HG03139 (cell line): ENCODE results near the gene MARCHF10.
A peak's percentile ranks its signal among the peaks of the same experiment; 100 is the strongest.

Experiments
- ATAC-seq: cut with Tn5 transposase; IDR thresholded peaks from one replicate; pipeline ENCODE4 v1.9.1; 2021; ENCODE audit not compliant: unreplicated experiment

The MARCHF10 gene

DNA sequence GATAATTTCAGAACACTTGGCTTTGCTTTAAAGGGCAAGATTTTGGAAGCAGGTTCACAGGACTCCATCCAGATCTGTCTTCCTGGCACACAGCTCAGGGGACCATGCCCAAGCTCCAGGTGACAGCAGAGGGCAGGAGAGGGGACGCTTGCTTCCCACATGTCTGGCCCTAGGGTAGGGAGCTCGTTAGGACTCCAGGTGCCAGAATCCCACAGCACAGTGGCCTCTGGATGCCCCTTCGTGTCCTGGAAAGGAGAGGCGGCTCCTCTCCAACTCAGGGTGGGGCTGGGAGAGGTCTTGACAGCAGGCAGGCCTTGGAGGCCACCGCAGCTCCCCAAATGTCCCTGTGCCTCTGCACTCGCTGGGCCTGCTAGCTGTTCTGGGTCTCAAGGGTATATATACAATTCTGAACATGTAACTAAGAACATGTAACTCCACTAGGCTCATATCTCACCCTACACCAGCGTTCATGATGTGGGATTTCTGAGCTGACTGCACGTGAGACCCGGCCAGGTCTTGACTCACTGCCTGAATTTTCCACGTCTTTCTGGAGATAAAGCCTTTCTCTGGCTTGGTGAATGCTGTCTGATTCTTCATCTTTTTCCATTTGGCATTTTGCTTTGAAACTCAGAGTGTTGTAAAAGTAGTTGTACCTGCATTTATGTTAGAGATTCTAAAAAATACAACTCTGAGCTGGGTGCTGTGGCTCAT, 52.8 kb downstream of the MARCHF10 start:
- ATAC-seq = no peak

DNA sequence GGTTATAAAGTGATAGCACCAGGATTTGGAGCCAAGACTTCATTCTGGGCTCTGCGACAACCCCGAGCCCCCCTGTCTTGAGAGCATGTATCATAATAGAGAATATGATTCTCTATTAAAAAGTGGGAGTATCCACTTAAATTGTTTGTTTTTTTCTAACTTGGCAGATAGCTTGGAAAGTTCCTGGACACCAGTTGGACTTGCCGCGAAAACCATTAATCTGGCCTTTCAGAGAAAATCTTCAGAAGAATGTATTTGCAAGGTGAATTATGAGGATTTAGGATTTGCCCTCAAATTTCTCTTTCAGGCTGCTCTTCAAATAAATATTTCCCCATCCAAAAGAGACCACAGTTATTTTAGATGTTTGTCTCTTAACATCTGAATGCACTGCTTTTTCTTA, 53.5 kb downstream of the MARCHF10 start:
- no peak for ATAC-seq

DNA sequence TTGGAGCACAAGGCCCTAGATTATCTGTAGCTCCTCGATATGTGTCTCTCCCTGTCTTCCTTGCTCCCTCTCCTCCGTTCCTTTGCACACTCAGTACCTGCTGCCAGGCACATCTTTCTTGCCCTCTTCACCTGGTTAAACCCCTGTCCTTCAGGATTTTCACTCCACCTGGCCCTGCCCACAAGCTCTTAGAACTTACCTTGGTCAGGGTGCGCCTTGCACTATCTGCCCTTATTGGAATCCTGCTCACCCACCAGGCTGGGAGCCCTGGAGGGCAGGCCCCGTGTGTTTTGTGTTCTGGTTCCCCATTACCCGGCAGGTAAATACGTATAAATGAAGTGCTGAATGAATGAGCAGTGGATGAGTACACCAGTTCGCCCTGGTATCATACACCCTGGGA, 54.6 kb downstream of the MARCHF10 start:
- no peak for ATAC-seq

DNA sequence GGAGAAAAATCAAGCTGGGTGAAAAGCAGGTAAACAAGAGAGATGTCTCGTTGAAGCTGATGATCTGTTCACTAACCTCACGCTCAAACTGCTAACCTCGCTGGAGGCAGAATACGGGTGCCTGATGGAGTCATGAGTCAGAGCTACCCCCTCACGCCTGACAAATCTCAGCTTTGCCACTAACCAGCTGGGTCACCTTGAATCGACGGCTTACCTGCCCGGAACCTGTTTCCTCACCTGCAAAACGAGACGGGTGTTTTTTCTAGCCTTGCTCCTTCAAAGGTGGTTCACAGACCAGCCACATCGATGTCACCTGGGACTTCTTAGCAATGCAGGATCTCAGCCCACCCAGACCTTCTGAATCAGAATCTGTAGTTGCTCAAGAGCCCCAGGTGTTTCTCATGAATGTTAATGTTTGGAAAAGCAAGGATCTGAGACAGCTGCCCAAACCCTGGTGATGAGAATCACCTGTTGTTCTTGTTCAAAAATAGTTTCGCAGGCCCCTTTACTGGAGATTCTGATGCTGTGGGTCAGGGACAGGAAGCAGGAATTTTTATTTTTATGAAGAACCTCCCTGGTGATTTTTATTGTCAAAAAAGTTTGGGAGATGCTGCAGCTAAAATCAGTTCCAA, 56.9 kb downstream of the MARCHF10 start:
- ATAC-seq = no peak

DNA sequence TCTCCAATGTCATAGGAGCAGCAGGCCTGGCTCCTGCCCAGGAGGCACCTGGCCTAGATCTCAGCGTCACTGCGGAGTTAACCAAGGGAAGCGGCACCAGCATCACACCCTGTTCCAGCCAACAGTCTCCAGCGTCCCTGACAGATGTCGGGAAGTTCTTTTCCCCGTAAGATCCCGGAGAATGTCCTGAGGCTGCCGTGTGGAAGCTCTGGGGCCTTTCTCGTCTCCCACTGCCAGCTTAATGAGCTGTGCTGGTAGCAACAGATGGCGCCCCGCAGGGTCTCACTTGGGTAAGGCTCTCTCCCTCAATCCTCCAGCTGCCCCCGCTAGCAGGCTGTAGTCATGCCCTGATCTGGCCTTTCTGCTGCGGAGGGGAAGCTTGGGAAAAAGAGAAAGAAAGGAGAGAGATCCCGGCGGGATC, 57.5 kb downstream of the MARCHF10 start:
- no peak for ATAC-seq

DNA sequence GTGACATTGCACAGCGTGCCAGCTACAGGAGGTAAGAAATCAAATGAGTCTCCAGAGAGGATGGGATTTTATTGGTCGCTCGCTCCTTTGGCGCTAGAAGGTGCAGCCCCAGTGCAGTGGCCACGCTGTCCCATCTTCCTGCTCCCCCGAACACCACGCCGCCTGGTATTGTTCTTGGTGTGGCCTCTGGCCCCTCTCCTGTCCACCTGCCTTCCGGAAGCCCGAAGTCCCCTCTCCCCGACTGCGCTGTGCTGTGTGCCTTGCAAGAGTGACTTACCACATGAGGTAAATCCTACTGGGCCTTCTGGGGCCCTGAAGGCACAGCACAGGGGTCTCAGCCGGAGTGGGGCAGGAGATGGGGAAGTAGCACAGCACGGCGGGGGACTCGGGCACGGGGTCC, 58.2 kb downstream of the MARCHF10 start:
- no peak for ATAC-seq

DNA sequence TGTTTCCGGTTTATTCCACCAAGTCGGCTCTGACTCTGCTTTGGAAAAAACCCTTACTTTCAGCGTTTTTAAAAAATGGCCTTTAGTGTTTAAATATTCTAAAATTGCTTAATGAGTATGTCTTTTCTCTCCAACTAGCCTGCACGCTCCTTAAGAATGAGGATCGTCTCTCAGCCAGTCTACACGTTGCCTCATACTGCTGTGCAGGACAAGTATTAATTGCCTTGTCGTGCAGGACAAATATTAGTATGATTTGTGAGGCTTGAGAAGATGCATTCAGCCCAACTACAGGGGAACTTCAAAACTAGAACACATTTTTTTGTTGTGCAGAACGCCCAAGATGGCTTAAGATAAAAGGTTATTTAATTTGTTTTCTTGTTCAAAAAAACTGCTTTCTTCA, 61.2 kb downstream of the MARCHF10 start:
- no peak for ATAC-seq

DNA sequence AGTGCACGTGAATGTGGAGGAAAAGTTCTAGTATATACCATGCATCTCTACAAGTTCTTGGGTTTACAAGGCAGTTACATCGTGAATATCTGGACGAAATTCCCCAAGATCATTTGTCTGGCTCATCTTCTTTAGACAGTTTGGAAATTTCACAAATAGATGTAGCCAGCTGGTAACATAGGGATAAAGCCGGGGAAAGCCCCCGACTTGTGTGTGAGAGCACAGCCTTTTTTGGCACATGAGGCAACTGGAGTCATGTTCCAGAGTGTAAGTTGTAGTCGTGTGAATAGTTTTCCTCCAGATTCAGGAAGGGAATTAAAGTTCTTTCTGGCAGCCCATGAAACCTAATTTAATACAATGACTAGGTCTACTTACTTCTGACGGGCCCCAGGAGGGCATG, 62.3 kb downstream of the MARCHF10 start:
- no peak for ATAC-seq

DNA sequence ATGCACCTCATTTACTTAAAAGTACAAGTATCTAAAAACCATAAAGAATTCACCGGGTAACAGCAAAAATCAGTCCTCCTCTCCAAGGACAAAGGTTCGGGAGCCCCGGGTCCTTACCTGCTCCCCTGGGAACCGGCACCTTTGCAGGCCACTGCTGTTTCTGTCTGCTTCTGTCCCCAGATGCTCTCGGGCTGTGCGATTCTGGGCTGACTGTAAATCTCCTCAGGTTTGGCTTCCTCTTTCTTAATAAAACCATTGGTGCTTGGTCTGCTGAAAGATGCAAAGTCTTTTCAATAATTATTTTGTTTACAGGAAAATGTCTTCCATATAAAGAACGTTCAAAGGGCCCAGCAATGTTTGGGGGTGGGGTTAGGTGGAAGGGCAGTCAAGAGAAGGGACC, 63.9 kb downstream of the MARCHF10 start:
- ATAC-seq = no peak

DNA sequence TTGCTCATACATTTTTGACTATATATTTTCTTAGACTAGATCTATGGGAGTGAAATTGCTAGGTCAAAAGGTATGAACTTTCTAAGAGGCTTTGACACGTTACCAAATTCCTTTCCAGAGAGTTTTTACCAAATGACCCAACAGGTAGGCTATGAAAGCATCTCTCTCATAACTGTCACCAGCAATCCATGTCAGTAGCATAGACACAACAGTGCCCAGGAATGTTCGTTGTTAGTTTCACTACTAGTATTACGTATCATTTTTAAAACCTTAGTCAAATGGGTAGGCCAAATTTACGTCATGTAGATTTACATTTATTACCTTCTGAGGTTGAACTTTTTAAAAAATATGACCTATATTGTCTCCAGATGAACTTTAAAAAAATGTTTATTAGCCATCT, 66.8 kb downstream of the MARCHF10 start:
- ATAC-seq = no peak

DNA sequence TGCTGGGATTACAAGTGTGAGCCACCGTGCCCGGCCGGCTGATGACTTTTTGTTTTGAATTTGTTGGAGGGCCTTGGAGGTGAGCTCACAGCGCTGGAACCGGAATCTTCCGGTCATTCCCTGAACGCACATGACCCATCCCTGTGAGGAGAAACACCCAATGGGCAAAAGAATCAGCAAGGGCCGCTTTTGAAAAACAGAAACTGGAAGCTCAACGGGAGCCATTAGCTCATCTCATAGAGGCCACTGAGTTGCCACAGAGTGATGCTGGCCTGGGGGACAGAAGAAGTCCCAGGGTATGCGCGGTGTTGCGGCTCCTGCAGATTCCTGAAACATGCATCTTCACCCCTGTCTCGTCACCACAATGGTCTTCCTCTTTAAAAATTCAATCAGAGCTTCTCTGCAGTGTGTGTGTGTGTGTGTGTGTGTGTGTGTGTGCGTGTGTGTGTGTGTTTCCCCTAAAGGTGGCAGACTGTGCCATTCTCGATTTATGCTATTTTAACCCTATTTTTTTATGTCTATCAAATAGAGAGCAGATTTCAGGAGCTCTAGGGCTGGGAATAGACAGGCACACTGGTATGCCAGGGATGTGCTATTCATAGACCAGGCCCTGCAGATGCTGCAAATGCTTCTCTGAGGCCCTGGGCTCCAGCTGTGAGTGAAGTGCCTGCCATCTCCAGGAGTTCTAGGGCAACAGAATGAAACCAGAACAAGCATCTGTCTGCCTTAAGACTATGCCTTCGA, 68.3 kb downstream of the MARCHF10 start:
- no peak for ATAC-seq

DNA sequence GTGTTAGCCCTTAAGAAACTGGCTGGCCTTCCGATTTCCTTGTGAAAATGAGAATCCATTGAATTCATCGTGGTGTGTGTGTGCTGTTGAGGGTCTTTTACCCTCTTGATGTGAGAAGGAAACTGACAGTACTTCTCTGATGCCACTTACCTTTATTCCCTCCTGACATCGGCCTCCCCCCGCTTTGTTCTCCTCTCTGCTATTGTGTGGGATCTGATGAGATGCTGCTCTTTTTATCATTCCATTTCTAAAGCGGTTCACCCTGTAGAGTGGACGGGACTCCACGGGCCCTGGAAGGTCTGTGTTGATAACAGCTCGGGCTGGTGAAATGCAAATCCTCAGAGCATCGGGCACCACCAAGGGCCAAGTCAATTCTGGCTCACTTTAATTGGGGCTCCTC, 69.8 kb downstream of the MARCHF10 start:
- no peak for ATAC-seq

DNA sequence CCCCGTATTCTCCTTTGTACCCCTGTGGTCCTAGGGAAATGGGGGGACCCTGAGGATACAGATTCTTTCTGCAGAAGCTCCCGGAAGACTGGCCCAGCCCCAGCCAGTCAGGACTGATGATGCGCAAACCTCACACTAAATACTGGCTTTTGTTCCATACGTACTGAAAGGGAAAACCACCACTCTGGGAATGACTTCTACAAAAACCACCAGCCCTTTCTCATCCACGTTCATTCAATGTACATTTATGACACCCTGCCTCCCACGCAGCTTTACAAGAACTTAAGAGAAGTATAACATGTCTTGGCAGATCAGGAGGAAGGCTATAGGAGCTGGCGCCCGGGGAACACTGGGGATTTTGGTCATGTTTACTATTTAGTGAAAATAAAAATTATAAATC, 70.6 kb downstream of the MARCHF10 start:
- ATAC-seq = no peak

DNA sequence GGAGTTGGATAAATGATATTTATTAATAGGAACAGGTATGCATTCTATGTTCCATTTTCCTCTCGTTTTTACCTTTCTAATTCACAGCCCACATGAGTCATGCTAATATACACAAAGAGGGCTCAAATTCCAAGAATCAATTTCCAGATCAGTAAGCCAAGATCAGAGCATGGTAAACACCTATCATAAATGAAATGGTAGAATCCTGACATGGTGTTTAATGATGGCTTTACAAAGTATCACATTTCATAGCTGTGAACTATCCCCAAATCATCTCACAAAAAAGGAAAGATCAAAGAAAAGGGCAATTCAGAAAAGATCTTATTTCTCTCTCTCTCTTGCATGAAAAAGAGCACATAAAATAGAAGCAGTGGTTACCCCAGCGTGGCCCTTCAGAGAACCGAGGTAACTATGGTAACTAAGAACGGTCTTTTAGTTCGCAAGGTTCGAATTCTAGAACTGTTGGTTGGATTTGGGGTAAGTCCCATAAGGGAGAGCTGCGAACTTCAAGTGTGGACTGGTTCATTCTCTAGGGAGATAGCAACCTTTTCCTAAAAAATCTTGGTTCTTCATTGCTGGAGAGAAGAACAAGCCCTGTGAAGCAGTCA, 73.0 kb downstream of the MARCHF10 start:
- no peak for ATAC-seq

DNA sequence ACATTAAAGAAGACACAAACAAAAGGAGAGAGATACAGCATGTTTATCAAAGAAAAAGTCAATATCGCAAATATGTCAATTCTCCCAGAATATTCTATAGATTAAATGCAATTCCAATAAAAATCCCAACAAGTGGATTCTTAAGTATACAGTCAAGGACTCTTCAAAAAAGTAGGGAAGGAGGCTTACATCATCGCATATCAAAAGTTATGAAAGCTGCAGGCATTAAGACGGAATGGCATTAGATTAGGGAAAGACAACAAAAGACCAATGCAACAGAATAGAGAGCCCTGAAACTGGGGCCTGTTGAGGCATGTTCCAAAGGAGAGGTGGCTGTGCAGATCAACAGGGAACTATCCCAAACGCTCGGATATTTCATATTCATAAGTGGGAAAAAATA, 76.0 kb downstream of the MARCHF10 start:
- ATAC-seq = no peak

DNA sequence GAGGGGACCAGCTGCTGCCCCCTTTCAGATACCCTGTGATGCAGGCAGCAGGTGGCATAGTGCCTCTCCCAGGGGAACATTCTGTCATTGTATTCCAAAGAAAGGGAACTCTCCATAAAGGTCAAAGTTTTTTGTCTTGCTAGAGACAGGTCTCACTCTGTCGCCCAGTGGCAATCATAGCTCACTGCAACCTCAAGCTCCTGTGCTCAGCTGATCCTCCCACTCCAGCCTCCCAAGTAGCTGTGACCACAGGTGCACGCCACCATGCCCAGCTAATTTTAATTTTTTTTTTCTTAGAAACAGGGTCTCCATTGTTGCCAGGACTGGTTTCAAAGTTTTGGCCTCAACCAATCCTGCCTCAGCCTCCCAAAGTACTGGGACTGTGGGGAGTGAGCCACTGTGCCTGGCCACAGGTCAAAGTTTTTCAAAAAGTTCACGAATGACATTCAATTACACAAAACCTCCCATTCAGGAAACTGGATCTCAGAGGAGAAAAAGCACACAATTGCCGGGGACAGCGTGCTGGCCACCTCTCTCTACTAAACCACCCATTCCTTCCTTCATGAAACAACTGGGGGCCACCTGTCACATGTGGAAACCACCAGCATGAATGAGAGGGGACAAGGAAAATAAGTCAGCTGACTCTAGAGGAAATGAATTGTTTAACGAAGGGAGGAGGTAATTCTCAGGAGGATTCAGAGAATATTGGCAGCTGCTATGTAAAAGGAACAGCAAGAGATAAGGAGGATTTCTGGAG, 80.0 kb downstream of the MARCHF10 start:
- ATAC-seq = no peak

DNA sequence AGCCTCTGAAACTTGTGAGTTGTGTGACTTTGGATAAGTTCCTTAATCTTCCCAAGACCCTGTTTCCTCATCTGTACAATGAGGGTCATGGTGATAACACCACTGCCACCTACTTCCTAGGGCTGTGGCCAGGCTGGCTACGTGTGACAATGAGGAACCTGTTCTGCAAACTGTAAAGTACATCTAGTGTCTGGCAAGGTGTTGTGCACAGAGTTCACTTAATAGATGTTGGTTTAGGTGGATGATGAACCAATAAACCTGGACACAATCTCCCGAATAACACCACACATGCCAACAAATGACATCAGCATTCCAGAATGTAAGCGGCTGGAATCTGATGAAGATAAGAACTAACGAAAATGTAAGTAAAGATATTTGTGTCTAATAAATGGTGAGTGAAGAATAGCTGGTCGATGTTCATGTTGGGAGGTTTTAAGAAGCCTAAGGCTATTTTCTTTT, 82.3 kb downstream of the MARCHF10 start:
- ATAC-seq = no peak

DNA sequence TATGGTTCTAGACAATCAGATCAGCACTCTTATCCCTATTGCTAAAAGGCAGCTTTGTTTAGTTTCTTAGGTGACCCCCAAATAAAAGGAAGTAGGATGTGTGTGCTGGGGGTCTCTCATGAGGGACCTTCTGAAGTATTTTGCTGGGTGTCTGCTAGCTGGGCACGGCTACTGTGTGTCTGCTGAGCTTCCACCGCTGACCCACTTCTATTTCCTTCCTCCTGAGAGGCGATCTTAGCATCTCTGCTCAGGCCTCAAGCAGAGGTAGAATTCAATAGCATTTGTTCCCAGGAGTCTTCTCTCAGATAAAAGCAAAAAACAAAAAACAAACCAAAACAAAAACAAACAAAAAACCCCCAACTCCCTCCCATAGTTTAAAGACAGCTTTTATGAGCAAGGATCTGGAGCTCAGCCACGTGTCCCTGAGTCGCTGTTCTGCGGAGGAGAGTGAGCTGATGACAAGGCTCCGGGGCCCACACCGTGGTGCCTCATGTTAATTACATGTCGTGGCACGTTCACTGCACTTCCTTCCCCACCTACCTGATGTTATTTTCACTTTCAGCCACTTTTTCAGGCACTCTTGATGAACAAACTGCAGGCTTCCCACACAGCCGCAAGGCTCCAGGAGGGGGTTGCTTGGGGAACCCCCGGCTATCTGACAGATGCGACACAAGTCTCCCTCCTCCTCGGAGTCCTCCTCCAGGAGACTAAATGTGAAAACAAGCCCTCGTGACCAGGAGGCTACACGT, 83.5 kb downstream of the MARCHF10 start:
- peak; percentile 94 for ATAC-seq

DNA sequence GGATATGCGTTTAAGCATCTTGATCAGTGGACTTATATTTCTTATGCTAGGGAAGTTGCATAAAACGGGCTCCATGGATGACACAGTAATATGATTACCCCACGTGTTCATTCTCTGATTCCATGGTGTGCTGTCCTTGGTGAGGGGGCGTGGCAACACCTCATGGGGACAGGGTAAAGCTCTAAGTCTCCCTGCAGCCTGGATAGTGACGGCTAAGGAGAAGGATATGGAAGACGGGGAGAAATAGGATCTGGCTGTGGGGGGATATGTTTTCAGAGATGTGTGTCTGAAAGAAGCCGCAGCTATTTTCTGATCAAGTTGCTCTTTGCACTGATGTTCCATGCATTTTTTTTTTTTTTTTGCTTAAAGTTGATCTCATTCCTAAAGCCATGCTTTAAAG, 84.3 kb downstream of the MARCHF10 start:
- ATAC-seq = no peak

DNA sequence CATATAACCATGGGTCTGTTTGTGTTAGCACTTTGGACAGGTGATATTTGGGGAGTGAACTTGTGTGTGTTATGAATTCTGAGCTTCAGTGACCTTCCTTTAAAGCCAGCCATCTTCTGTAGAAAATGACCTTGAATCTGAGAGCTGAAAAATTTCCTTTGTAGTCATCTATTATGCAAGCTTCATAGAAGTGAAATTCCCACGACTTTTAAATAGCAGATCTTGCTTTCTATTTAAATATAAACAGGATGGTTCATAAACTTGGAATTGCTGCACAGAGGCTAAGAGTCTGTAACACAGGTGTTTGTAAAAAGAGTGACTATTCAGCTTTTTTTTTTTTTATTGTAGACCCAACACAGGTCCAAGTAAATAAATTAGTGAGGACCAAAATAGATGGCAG, 85.5 kb downstream of the MARCHF10 start:
- no peak for ATAC-seq
